Measurements from ENCODE around the gene RNH1. TPM values are rescaled to one million over a fixed set of nuclear protein-coding genes. Genes with fewer than 3 reads are reported as not detected.

The RNH1 gene
- total and polyA plus RNA-seq, 2 of the 8 experiments (the other 6 are each of a cell fraction or from before 2014, with no cell fraction given) = 48.7 to 49.8 TPM

DNA sequence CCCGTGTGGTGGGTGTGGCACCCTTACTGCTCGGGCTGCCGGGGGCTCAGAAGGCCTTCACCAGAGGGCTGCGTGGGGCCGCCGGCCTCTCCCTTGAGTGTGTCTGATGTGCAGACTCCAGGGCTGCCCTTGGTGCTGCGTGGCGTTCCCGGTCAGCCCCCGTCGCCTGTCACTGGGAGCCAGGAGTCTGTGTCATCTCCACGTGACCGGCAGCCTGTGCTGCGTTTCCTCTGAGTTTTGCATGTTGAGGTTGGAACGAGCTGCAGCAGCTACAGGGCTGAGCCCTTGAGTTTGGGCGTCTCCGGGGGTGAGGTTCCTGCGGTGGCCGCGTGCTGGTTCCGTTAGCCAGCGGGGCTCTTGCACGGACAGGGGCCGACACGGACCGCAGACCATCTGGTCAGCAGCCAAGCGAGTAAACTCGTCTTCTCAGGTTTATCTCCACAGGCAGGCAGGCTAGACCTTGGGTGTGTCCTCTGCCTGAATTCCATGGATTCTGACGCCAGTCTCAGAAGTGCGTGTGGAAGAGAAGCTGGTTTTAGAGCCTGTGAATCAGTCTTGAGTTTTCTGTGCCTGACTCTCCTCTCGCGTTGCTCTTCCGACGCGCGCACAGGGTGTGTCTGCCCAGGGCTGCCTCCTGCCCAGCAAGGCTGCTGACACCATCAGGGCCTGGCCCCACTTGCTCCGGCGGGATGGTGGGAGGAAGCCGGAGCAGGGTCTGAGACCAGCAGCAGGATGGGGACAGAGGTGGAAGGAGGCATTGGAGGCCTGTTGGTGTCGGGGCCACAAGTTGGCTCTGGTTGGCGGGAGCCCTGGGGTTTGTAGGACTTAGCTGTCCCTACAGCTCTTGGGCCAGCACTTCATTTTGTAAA is 46.5 kb downstream of the RNH1 start (continued):
- TF ChIP-seq, protein P1, sequence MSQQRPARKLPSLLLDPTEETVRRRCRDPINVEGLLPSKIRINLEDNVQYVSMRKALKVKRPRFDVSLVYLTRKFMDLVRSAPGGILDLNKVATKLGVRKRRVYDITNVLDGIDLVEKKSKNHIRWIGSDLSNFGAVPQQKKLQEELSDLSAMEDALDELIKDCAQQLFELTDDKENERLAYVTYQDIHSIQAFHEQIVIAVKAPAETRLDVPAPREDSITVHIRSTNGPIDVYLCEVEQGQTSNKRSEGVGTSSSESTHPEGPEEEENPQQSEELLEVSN (IDR thresholded peaks at IDR 0.05) = no peak
- TF ChIP-seq BRCA1 (IDR thresholded peaks at IDR 0.05; ENCODE audit: low read depth, low read length) (no peak), RXRA (IDR thresholded peaks at IDR 0.05; ENCODE audit: insufficient read depth, low read depth, low read length) (no peak), TCF12 (IDR thresholded peaks at IDR 0.05; ENCODE audit: low read depth, low read length) (no peak)

All from H1 (cell line).